Renal cortex interstitium (tissue), 15 donors: Measurements from ENCODE around the gene FAM25C. TPM values are rescaled to one million over a fixed set of nuclear protein-coding genes. Genes with fewer than 3 reads are reported as not detected.
"Not testable (repeated sequence)": the region's sequence is repeated elsewhere in the genome, so short reads cannot be mapped to it uniquely, and the experiment has no call there.

Experiments
- DNase-seq, 11 donors: peaks; one replicate each; pipeline ENCODE4 v3.0.0-alpha.2; 2013; ENCODE audit warnings: low read depth in 9 of 11, low spot score in 4 of 11; ENCODE audit errors: extremely low read depth in 1 of 11
- long read RNA-seq, 16 experiments: transcript quantifications; one replicate each; lab custom pipeline, GENCODE V29; 2026
- polyA plus RNA-seq, 3 donors: library from polyadenylated mRNA; unstranded; fragments of 120-200 nt; gene quantifications; one replicate each; pipeline ENCODE4 v1.2.1, GENCODE V29; 2013; ENCODE audit not compliant: insufficient read length in 3 of 3

The FAM25C gene
- not detected for polyA plus RNA-seq
- long read RNA-seq, donor 1: 0 reads
- long read RNA-seq, donor 2: 0 reads
- long read RNA-seq, donor 3: 0 reads
- long read RNA-seq, donor 4: 0 reads
- long read RNA-seq, donor 5: 0 reads
- long read RNA-seq, donor 6: 0 reads
- long read RNA-seq, donor 7: 0 reads
- long read RNA-seq, donor 8: 0 reads
- long read RNA-seq, donor 9: 0 reads
- long read RNA-seq, donor 10: 0 reads
- long read RNA-seq, donor 11: 0 reads
- long read RNA-seq, donor 12: 0 reads
- long read RNA-seq, donor 13: 0 reads
- long read RNA-seq, donor 14: 0 reads
- long read RNA-seq, donor 15: 0 reads
- long read RNA-seq, donor 16: 0 reads

DNA sequence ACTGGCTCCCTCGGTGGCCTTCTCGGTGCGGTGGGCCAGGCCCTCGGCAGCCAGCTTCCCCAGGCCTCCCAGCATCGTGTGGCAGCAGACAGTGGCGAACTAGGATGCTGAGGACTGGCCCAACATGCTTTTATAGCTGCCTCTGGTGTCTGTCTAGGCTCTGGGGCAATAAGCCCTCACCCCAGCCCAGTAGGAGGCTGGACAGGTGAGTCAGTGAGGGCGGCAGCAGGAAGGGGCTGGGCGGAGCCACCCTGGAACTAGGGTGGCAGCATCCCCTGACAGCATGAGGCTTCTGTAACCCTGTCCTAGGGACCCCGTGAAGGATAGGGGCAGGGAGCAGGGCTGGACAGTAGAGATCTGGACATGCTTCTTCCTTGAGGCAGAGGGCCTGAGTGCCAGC lies at the start of gene FAM25C:
FAM25C (minus strand) TSS at position 101 of the 400 bp plus-strand sequence; CDS start at position 75, 26 bp downstream.
- DNase-seq: not testable (repeated sequence)

DNA sequence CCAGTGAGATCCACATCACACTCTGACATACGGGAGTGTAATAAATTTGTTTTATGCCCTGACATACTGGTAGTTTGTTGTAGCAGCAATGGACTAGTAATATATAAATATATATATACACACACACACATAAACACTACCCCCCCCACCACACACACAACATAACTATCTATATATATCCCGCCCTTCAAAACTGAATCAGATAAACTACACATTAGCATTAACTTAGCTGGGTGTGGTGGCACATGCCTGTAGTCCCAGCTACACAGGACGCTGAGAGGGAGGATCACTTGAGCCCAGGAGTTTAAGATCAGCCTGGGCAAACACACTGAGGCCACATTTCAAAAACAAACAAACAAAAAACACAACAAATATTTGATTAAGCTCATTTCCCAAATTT lies 45.0 kb upstream of the FAM25C start:
- DNase-seq: not testable (repeated sequence)

DNA sequence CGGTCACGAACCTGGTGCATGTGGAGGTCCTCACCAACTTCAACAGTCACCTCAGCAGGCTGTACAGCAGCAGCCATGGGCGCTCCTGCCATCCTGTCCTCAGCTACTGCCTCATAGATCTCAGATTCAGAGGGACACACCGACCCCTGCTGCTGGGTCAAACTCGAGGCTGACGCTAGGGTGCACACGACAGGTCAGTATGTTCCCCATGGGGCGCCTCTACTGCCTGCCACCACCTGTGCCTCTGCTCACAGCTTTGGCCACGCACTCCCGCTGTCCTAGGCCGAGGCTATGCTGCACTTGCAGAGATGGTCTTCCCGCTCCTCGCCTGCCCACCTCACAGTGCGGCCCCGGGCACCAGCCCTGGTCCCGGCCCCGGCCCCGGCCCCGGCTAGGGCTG lies 31.8 kb upstream of the FAM25C start:
- not testable (repeated sequence) for DNase-seq

DNA sequence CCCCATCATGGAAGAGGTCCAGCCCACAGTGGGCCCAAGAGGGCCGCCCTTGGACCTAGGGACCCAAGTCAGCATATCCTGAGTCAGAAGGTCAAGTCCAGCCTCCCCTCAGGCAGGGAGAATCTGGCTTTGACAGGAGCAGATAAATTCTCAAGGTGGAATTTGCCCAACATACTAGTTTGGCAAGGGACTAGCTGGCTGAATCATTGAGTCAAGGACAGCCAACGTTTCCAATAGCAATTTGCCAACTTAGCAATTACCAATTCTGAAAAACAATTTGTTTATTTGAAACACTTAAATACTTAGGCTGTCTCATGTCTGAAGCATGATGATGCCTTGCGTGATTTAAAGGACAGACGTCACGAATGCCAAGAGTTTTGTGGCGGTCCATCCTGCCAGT lies 2.7 kb upstream of the FAM25C start:
- DNase-seq: not testable (repeated sequence)

DNA sequence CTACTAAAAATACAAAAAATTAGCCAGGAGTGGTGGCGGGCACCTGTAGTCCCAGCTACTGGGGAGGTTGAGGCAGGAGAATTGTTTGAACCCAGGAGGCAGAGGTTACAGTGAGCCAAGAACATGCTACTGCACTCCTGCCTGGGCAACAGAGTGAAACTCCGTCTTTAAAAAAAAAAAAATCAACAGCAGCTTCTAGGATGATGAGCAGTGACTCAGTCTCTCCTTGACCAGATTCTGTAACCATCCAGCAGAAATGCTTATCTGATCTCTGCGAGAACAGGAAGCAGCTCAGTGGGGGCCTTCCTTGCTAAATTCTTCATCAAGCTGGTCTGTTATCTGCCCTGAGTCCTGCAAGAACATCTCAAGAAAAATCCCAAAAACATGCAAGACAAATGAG lies 5.5 kb downstream of the FAM25C start:
- DNase-seq: not testable (repeated sequence)

DNA sequence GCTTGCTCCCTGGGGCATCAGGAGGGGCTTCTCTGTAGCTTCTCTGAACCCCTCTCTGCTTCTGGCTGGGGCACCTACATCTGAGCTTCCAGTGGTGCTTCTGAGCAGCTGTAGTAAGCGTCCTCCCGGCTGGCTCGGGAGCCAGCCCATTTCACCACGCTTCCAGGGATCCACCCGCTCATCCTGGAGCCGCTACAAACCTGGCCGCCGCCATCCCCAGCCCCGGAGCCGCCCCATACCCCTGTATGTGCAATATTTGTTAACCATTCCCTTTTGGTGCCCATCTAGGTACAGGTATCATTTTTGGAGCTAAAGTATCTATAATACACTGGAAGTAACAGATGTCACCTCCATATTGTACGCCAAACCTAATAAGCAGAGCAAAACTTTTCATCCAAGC lies 7.0 kb downstream of the FAM25C start:
- DNase-seq: not testable (repeated sequence)

DNA sequence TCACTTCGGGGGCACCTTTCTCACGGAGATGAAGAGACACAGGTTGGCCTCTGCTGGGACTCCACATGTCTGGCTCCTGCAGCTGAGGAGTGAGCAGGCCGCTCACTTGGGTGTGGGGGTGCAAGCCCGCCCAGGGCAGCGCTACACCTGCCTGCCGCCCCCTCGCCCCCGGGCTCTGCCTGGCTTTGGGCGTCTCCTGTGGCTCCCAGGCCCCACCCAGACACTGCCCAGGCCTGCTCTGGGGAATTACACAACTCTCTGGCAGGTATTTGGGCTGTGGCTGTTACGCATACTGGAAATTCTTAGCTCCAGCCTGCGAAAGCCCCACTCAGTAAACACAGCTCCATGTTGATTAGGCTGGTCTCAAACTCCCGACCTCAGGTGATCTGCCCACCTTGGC lies 7.9 kb downstream of the FAM25C start:
- not testable (repeated sequence) for DNase-seq

DNA sequence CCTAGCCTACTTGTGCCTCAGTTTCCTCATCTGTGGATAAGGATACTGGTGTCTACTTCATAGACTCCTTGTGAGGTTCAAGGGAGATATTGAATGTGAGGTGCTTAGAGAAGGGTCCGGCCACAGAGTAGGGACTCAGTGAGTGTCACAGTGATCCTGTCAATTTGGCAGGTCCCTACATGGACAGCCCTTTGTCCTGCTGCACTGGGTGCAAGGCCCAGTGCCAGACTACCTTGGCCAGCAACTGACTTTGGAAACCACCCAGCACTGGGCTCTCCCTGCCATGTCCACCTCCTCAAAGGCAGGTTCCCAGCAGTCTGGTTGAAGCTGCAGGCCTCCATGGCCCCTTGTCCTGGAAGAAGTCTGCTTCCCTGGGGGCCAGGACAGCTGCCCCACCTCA lies 9.5 kb downstream of the FAM25C start:
- DNase-seq: not testable (repeated sequence)

DNA sequence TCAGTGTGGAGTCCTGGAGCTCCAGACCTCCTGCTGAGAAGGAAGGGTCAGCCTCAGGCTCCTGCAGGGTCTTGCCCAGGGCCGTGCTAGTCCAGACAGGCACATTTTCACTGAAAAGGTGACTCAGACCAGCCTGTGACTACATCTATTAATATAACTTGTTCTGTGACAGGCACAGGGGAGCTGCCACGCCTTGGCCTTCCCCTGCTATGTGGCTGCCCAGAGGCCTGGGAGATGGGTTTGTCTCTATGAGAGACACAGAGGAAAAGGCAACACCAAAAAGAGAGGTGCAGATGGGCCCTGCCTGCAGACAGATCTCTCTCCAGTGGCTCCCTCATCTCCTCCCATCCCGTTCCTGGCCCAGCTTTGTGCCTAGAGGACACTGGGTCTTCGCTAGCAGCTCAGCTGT lies 10.0 kb downstream of the FAM25C start:
- DNase-seq: not testable (repeated sequence)

DNA sequence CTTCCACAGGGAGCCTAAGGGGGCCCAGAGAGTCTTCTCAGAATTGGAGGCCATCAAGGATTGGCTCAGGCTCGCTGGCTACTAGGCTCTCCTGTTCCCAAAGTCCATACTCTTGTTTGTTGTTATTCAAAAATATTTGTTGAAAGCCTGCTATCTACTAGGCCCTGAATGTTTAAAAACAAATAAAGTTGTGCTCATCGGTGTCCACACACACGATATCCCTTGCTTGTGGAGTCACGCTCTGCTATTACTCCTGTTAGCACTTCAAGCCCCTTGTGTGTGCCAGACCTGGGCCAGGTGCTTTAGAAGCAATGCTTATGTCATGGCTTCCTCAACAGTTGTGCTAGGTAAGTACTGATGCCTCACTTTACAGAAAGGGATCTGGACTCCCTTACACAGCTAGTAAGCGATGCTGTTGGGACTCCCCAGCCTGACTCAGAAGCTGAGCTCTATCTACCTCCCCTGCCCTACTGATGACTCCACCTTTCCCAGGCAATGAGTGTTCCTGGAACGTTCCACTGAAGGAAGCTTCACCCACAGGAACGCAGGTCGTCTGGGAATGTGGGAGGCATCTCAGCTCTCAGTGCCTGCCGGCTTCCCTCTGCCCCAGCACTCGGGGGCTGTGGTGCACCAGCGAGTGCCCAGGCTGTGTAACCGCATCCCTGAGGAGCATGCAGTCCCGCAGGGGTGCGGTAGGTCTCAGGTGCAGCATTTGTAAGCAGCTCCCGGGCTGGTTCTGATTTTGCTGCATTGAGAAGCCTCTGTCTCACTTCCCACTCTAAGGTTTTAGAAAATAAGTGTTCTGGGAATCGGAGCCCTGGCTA lies 10.7 kb downstream of the FAM25C start:
- not testable (repeated sequence) for DNase-seq

DNA sequence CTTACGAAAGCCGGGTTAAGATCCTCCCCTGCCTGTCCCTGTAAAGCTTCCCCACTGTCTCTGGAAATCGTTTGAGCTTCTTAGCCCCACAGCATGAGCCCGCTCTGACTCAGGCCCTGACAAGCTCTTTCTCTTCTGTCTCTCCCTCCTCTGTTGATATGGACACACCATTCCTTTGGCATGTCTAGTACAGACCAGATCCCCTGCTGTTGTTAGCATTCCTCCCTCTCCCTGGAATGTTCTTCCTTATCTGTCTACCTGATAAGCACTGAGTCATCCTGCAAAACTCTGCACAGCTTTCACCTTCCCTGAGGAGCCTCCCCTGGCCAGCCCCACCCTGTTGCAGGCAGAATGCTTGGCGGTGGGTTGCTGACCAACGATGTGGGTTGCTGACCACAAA lies 11.6 kb downstream of the FAM25C start:
- DNase-seq: not testable (repeated sequence)

DNA sequence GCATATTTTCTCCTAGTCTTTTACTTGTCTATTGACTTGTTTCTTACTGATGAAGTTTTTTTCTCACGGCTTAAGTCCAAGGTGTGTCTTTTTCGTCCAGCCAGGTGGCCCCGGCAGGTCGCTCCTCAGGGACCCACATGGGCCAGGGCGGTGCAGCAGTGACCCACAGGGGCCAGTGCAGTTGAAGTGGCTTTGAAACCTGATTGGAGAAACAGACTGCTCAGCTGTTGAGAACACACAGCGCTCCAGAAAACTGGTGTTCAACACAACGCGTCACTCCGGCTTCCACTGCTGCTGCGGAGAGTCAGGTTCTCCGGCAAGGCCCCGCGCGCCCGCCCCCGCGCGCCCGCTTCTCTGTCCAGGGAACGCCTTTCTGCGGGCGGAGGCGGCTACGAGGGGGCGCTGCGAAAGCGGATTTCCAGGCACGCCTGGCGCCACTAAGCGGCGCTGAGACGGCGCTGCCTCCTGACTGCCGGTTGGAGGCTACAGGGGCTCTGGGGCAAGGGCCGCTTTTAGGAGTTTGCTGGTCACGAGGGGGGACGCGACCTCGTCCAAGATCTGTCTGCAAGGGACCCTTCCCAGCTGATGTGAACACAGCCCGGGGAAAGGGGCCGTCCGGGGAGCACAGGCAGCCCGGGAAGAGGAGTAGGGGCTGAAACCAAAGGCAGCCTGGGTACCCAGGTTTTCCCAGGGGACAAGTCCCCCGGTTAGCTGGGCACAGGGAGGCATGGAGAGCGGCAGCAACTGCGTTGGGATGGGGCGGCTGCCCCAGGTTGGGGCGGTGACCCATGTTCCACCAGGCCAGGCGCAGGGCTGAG lies 13.0 kb downstream of the FAM25C start:
- not testable (repeated sequence) for DNase-seq

DNA sequence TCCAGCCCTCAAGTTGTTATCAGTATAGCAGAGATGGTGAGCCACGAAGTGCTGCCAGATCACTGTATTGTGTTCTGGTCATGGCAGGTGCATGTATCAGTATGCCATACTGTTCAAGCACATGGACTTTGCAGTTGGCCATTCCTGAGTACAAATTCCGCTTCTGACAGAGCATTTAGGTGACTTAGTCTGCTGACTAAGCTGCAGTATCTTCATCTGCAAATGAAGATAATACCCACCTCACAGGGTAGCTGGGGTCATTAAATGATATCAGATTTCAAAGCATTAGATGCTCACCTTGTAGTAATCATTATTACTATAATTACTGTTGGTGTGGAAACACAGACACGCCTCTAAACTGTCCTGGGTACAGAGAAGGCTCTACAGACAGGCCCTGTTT lies 24.2 kb downstream of the FAM25C start:
- DNase-seq: not testable (repeated sequence)

DNA sequence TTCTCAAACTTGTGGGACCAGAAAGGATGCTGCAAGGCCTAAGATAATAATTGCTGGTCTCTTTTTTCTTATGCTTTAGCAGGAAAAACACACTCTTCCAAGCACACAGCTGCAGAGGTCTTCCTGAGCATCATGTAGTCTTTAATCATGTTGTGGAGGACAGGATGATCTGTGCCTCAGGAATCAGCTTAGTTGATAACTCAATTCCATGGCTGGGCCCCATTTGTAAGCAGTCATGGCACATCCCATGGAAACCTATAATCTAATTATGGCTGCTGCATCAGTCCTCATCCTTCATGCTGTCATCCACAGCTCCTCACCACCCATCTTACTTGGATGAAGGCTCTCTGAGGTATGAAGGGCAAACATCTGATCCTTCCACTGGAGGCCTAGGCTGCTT lies 26.5 kb downstream of the FAM25C start:
- DNase-seq: not testable (repeated sequence)

DNA sequence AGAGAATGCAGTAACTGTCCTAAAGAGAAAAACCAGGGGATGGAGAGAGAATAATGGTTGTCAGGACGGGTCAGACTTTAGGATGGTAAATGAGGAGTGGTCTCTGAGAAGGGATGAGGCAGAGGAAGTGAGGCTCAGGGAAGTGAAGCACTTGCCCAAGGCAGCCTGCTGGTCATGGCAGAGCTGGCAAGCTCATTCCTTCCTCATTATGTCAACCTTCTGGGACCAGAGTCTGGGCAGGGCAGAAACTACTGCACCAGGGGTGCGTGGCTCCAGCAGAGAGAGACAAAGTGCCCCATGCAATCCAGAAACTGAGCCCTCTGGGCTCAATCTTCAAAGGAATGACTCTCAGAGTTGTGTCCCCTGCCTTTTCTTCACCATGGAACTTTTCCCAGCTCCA lies 27.5 kb downstream of the FAM25C start:
- DNase-seq: not testable (repeated sequence)

DNA sequence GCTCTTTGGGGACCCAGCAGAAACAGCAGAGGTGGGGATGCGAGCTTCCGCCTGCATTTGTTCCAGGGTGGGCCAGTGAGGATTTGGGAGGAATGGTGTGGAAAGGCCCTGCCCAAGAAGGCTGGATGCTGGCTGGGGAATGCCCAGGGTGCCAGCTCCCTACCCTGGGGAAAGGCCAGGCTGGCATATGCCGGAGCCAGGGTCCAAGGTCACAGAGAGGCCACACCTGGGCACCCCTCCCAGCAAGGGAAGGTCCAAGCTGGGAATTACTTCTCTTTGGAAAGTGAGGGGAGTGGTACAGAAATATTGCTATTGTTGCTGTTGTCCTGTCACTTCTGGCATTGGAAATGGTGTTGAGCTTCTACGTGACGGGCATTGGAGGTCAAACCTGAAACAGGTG lies 28.0 kb downstream of the FAM25C start:
- not testable (repeated sequence) for DNase-seq

DNA sequence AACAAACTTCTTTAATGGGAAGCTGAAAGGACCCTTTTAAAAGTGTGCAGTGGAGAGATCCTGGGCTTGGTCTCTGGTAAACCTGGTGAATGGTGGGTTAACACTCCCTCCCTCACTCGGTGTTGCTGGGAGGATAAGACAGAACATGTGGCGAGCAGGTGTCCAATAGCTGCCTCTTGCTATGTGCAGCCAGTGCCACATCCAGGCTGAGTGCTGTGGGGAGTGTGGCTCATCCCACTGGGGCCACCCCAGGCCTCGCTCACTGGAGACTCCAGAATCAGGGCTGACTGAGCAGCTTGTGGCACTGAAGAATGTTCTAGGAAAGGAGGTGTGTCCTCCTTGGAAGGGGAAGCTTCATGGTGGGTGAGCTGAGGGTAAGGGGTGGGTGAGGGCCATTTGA lies 29.5 kb downstream of the FAM25C start:
- not testable (repeated sequence) for DNase-seq

DNA sequence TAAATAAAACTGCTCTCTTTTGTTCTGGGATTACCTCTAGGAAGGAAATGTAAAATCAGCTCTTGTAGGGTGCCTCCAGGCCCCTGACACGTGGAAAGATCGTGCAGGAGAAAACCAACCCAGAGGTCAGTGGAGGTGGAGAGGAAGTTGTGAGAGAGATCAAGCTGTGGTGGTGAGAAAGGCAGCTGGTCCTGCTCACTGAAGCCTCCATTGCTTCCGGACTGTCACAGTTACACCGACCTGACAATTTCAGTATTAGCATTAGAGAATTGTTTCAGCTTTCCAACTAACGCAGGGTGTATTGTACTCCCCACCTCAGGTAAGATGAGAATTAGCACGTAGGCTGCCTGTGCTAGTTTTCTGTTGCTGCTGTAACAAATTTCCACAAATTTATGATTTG lies 30.6 kb downstream of the FAM25C start:
- not testable (repeated sequence) for DNase-seq

DNA sequence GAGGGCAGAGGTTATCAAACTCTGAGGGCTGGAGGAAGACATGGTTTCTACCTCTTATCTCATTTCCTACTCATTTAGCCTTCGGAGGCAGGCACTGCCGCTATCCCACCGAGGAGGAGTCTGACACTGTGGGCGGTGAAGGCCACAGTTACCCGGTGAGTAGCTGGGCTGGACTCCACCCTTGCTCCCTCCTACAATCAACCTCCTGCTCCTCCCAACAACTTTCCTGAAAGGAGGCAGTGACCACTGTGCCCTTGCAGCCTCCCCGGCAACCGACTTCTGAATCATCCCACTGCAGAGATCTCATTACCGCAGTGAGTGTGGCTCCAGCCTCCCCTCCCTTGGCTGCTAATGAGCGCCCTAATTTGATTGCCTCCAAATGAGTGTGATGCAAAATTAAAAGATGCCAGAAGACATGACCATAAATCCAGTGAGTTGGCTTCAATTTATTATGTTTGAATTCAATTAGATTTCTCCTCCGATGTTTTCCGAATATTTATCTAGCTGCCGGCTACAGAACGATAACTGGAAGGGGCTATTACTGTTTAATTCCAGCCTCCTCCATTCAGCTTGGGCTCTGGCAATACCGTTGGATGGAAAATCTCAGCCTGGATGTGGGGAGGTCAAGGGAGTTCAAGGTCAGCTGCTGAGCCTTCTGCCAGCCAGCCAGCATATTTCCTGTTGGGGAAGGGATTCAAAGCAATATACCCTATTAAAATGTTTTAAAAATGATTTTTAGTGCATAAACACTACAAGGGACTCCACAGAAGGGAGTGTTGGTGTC lies 35.1 kb downstream of the FAM25C start:
- DNase-seq: not testable (repeated sequence)
